ENCODE data around the gene CNTN4.

Gene CNTN4

DNA sequence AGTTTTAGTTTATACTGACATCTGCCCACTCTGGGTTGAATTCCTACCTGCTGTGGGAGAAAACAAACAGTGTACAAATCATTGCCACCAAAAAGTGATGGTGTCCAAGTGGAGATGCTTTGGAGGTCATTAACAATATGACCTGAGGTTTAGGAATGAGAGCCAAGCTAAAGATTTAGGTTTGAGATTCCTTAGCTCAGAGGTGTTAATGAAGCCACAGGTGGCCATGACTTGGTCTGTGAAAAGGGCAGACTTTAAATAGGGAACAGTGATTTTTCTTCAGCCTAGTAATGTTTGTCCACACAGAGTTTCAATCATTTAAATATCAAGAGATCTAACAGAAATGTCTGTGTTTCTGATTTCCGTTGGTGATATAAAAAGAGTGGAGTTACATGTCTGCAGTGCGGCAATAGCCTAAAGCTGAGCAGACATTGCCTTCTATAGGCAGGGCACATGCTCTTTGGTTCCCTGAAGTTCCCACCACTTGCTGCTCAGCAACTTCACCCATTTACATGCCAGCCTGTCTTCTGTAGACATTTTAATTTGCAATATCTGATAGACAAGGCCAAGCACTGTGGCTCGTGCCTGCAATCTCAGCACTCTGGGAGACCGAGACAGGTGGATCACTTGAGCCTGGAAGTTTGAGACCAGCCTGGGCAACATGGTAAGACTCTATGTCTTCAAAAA is 588.3 kb downstream of the CNTN4 start:
- no peak for DNase-seq (ENCODE audit: low read depth in 3 of 3)

GRCh38 chr3:2697589-2697988 is 598.9 kb downstream of the CNTN4 start:
- DNase-seq (ENCODE audit: low read depth in 3 of 3), result no peak

GRCh38 chr3:2701471-2701870 is 602.8 kb downstream of the CNTN4 start:
- no peak for DNase-seq (ENCODE audit: low read depth in 3 of 3)

DNA sequence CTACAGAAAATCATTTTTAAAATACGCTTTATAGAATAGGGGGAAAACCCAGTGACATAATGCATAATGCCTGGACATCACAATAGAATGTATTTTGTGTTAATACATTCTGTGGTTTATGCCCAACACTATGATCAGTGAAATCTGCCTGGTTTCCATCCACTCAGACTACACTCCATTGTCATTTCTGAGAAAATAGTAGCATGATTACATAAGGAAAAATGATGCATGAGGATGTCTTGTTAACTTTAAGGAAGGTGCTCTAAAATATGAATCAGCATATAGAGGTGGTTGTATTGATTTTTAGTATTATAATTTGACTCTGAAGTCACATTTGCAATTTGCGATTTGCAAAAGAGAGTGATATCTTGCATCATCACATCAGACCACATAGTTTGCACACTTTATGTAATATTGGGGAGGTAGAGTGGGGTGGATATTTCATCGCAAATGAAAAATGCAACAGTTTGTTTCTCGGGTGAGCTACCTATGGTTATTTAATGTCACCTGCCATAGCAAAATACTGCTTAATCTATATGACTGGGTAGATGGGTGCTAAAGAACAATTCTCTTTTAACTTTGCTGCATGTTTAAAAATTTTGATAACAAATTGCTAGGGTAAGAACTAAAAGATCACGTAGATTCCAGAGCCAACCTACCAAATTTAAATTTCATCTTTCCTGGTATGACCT is 607.6 kb downstream of the CNTN4 start:
- no peak for DNase-seq (ENCODE audit: low read depth in 3 of 3)

DNA sequence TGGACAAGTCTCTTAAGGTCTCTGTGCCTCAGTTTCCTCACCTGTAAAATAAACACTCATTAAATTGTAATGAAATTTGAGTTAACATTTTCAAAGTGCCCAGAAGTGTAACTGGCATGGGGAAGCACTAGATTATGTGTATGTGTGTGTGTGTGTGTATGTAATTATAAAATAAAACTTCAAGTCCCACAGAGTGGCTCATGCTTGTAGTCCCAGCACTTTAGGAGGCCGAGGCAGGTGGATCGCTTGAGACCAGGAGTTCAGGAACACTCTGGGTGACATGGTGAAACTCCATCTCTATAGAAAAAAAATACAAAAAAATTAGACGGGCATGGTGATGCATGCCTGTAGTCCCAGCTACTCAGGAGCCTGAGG is 608.2 kb downstream of the CNTN4 start:
- DNase-seq (ENCODE audit: low read depth in 3 of 3), result no peak

DNA sequence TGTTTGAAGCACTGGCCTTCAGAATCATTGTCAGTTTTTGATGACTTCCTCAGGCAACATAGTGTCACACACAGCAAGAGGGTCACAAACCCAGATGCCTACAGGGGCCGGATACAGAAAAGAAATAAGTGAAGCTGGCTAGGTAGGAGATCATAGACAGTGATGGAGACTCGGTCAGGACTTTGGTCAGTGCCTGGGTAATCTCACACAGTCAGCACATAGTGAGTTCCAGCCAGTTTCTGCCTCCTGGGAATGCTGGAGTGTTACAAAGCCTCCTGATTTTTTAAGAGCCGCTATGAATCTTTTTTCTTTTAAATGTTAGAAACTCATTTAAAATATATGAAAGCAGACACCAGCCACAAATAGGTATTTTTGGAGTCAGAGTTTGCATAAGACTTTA is 612.4 kb downstream of the CNTN4 start:
- no peak for DNase-seq (ENCODE audit: low read depth in 3 of 3)

DNA sequence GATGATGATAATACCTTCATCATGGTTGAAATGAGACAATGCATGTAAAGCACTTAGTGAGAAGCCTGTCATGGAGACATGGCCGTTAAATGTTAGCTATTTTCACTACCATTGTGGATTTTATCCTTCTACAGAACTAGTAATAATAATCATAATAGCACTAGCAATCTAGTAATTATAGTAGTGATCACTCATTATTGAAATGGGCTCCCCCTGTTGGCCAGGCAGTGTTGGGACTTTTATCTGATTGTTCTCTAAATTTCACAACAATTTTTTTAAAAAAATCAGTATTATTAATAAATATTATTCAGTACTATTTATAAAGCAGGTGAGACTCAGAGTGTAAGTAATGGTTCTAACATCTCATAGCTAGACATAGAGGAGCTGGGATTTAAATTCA is 615.3 kb downstream of the CNTN4 start:
- no peak for DNase-seq (ENCODE audit: low read depth in 3 of 3)

DNA sequence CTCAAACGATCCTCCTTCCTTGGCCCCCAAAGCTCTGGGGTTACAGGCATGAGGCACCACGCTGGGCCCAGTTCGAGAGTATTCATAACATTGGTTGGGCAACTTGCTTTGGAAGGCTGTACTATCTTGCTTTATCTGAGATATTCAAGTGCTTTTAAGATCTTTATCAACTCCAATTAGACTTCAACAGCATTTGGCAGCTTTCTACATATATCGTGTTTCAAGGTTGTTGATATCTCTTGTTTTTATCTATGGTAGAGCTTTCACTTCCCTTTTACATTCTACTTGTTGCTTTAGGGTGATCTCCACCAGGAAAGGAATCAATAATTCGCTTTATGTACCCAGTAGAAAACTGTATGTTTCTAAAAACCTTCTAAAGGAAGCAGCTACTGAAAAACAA is 616.2 kb downstream of the CNTN4 start:
- no peak for DNase-seq (ENCODE audit: low read depth in 3 of 3)

GRCh38 chr3:2727101-2727500 is 628.4 kb downstream of the CNTN4 start:
- no peak for DNase-seq (ENCODE audit: low read depth in 3 of 3)

GRCh38 chr3:2727610-2728318 is 629.1 kb downstream of the CNTN4 start:
- no peak for DNase-seq (ENCODE audit: low read depth in 3 of 3)

DNA sequence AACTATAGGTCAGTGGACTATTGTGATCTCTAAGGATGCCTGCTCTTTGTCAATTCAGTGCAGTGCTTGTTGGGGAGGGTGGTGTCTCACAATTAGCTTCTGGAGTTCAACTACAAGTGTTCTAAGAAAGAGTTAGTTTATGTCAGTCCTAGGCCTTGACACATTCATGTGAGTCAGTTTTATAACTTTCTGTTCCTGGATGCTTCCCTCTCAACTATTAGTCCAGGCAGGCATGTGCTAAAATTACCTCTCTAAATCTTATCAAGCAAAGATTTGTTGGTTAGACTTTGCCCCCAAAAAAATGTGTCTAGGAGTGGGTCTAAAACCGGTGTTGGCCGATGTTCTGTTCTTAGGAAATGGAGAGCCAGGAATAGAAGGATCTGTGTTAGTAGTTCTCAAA is 633.2 kb downstream of the CNTN4 start:
- DNase-seq (ENCODE audit: low read depth in 3 of 3), result no peak

GRCh38 chr3:2735392-2735894 is 636.8 kb downstream of the CNTN4 start:
- no peak for DNase-seq (ENCODE audit: low read depth in 3 of 3)

GRCh38 chr3:2741516-2741915 is 642.9 kb downstream of the CNTN4 start:
- DNase-seq (ENCODE audit: low read depth in 3 of 3), result no peak

DNA sequence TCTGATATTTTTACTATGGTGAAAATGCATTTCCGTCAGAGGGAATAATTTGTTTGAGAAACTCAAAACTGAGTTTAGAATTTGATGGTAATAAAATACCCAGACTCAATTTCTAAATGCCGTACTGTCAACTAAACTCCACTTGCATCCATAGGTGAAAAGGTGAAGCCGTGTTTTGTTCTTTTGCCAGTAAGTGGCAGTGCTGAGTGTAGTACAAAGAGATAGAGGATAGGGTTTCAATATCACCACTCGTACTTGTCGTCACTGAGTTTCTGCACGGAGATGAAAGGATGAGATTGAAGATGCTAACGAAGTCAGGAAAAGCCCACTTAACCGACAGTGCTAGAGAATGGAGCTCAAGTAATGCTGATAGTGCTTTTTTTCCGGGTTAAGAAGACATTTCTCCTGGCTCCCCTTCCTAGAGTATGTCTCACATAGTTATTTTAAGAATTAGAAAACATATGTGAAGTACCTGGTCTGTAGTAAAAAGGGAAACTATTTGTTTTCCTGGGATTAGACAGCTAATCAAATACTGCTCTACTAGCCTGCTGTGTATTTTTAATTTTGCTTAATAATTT is 666.4 kb downstream of the CNTN4 start:
- no peak for DNase-seq (ENCODE audit: low read depth in 3 of 3)

GRCh38 chr3:2770451-2770850 is 671.8 kb downstream of the CNTN4 start:
- no peak for DNase-seq (ENCODE audit: low read depth in 3 of 3)

- no peak for DNase-seq (ENCODE audit: low read depth in 3 of 3)
Measured at GRCh38 chr3:2771193-2771592, 672.5 kb downstream of the CNTN4 start.

- no peak for DNase-seq (ENCODE audit: low read depth in 3 of 3)
Measured at GRCh38 chr3:2771741-2772140, 673.1 kb downstream of the CNTN4 start.

DNA sequence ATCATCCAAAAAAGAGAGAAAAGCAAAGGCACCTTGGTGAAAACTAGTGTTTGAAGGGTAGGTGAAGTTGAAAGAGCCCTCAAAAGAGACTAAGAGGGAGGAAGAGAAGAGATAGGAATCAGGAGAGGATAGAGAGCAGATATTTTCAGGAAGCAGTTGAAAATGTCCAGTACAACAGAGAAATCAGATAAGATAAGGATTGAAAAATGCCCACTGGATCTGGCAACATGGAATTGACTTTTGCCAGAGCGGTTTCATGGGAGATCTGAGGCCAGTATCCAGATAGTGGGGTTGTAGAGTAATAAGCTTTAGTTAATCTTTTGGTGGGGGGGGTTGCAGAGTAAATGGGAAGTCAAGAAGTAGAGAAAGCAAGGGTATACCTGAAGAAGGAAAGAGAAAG is 674.1 kb downstream of the CNTN4 start:
- DNase-seq (ENCODE audit: low read depth in 3 of 3), result no peak

- no peak for DNase-seq (ENCODE audit: low read depth in 3 of 3)
Measured at GRCh38 chr3:2774481-2775249, 676.0 kb downstream of the CNTN4 start.

DNA sequence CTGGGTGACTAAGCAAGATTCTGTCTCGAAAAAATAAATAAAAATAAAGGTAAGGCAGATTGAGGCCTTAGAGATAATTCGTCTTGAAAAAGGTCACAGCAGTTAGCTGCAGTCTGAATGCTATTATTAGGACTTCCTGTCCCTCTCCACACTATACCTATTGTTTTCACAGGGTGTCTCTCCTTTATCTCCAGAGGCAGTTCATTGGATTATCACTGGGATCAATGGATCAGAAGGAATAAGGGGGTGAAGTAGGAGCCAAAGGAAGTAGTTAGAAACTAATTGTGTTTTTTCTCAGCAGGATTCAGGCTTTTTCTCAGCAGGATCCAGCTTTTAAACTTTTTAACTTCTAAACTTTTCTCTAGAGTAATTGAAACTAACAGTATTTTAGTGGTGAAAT is 684.6 kb downstream of the CNTN4 start:
- no peak for DNase-seq (ENCODE audit: low read depth in 3 of 3)

DNA sequence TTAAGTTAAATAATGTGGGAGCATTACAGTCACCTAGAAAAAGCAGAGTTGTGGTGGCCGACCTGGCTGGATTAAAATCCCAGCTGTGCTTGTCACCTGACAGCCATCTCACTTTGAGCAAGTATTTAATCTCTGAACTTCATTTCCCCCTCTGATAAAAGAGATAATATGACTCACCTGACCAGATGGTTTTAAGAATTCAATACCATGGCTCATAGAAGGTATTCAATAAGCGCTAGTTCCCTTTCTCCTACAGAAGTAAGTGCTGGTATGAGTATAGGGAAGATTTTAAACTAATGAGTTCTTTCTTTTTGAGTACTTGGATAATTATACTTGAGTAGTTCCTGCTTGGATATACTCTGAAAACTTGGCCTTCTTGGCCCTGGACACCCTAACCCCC is 686.0 kb downstream of the CNTN4 start:
- no peak for DNase-seq (ENCODE audit: low read depth in 3 of 3)
